Activated naive CD4-positive, alpha-beta T cell treated with anti-CD3 and anti-CD28 coated beads, Interleukin-2, amount 10 ng/mL, durations not matched to agents 7 days and 5 days (primary cell): ENCODE measurements around the gene NINJ2.

Source experiments
- CTCF ChIA-PET: fragments of 350-600 bp; sonication (Branson Sonifier 250); formaldehyde crosslinking; loops from one replicate; lab custom pipeline; 2021; ENCODE audit warnings: antibody characterized with exemption; lab: Charles Lee
- DNase-seq: peaks from one replicate; pipeline ENCODE4 v3.0.0-alpha.2; 2020
- H3K27ac Mint-ChIP-seq: one replicate; pipeline ENCODE4 v1.8.0; 2021; ENCODE audit warnings: mild to moderate bottlenecking, moderate library complexity, mixed read lengths
- H3K27me3 Mint-ChIP-seq: one replicate; pipeline ENCODE4 v1.8.0; 2021; ENCODE audit warnings: mild to moderate bottlenecking, mixed read lengths
- H3K36me3 Mint-ChIP-seq: one replicate; pipeline ENCODE4 v1.8.0; 2021; ENCODE audit warnings: mixed read lengths
- H3K4me1 Mint-ChIP-seq: one replicate; pipeline ENCODE4 v1.8.0; 2021; ENCODE audit warnings: mixed read lengths
- H3K4me3 Mint-ChIP-seq: one replicate; pipeline ENCODE4 v1.8.0; 2021; ENCODE audit warnings: mild to moderate bottlenecking, moderate library complexity, mixed read lengths
- H3K9me3 Mint-ChIP-seq: one replicate; pipeline ENCODE4 v1.8.0; 2021; ENCODE audit warnings: mixed read lengths

NINJ2 gene

DNA sequence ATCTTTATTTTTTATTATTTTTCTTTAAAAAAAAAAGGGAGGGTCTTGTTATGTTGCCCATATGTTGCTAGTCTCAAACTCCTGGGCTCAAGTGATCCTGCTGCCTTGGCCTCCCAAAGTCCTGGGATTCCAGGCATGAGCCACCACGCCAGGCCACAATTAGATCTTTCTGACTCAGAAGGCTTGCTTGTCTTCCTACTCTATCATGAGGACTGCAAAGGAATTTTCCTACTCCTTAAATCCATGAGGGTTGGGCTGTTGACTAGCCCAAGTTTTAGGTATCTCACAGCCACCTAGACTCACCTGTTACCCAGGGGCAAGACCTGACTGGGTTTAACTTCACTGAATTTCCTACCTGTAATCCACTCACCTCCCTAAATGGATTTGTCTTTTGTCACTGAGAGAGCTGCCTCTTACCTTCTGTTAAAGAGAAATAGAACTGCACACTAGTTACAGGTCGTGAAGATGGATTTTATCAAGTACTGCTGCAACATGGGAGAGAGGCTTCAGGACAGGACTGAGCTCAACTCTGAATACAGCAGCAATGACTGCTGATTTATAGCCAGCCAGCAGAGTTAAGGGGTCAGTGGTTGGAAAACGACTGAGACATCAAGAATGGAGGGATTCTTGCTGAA is 131.2 kb downstream of the NINJ2 start:
- Mint-ChIP-seq H3K36me3 (no peaks in the 10 kb centered on the region), H3K27ac (no peak overlapping the region), H3K4me3 (no peak overlapping the region), H3K9me3 (peaks cover 25% of the 10 kb centered on the region), H3K27me3 (peaks cover 44% of the 10 kb centered on the region), H3K4me1 (no peaks in the 10 kb centered on the region)
- no peak for DNase-seq
- CTCF ChIA-PET = interaction anchor here (1.2 to 1.5 kb wide), 2 partner anchors 15 to 77 kb away, joined by 3 to 7 read pairs; no protein-coding TSS in a partner anchor

DNA sequence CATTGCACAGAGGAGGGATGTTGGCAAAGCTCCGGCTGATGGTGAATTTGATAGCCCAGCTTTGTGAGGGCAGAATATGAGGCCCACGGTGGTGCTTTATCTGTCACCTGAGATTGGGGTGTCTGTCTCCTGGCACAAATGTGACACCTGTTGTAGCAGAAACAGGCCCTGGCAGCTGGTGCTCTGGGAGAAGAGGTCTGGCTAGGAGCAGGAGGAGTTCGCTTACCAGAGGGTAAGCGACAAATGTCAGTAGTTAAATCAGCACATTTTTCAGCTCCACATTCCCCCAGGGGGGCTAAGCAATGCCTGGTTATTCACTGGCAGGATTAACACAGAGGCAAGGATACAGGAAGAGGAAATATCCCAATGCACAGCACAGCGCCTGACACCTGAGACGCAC is 132.4 kb downstream of the NINJ2 start:
- no peak overlapping the region for H3K4me3 Mint-ChIP-seq
- CTCF ChIA-PET = interaction anchor here (1.0 to 1.5 kb wide), 2 partner anchors 63 to 77 kb away, joined by 4 read pairs; no protein-coding TSS in a partner anchor
- no peak overlapping the region for H3K27ac Mint-ChIP-seq
- H3K27me3 Mint-ChIP-seq = peaks cover 41% of the 10 kb centered on the region
- H3K9me3 Mint-ChIP-seq = peaks cover 25% of the 10 kb centered on the region
- H3K36me3 Mint-ChIP-seq = no peaks in the 10 kb centered on the region
- DNase-seq = no peak
- no peaks in the 10 kb centered on the region for H3K4me1 Mint-ChIP-seq

DNA sequence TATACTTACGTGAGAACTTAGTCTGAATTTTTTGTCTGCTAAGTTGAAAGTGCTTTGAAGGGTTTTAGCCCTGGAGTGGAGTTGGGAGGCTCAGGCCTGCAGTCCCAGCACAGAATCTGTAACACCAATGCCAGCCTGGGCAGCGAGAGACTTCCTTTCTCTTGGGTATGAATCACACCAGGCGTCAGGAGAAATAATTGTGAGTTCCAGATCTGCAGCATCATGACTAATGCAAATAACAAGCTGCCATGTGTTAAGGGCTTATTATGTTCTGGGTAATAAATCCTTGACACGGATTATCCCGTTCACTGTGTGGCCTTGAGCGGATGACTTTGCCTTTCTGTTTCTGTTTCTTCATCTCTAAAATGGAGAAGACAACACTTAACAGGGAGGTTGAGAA is 132.9 kb downstream of the NINJ2 start:
- peaks cover 40% of the 10 kb centered on the region for H3K27me3 Mint-ChIP-seq
- H3K4me1 Mint-ChIP-seq = no peaks in the 10 kb centered on the region
- no peak overlapping the region for H3K27ac Mint-ChIP-seq
- CTCF ChIA-PET = interaction anchor here (1.0 to 1.5 kb wide), 2 partner anchors 62 to 76 kb away, joined by 4 read pairs; no protein-coding TSS in a partner anchor
- no peak for DNase-seq
- H3K36me3 Mint-ChIP-seq = no peaks in the 10 kb centered on the region
- peaks cover 25% of the 10 kb centered on the region for H3K9me3 Mint-ChIP-seq
- no peak overlapping the region for H3K4me3 Mint-ChIP-seq

DNA sequence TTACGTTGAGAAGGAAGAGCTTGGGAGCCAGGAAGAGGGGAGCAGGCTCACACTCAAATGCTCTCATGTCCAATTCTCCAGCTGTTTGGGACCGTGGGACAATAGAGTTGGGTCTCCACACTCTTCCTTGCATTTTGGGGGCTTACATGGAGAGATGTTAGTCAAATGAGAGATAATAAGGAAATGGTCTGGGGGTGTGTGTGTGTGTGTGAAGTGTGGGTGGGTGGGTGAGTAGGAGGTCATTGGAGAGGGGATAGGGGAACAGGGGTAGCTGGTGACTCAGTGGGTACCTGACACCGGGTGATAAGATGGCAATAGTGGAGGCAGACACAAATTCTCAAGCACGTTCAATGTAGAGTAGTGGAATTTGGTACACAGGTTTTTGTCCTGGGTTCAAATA is 135.5 kb downstream of the NINJ2 start:
- Mint-ChIP-seq H3K4me1 (no peaks in the 10 kb centered on the region), H3K27ac (no peak overlapping the region), H3K9me3 (peaks cover 23% of the 10 kb centered on the region), H3K27me3 (peaks cover 26% of the 10 kb centered on the region), H3K4me3 (no peak overlapping the region), H3K36me3 (no peaks in the 10 kb centered on the region)
- CTCF ChIA-PET = interaction anchor here (1.0 to 1.2 kb wide), 3 partner anchors 9 to 565 kb away, joined by 3 to 4 read pairs (median 3); no protein-coding TSS in a partner anchor
- no peak for DNase-seq

DNA sequence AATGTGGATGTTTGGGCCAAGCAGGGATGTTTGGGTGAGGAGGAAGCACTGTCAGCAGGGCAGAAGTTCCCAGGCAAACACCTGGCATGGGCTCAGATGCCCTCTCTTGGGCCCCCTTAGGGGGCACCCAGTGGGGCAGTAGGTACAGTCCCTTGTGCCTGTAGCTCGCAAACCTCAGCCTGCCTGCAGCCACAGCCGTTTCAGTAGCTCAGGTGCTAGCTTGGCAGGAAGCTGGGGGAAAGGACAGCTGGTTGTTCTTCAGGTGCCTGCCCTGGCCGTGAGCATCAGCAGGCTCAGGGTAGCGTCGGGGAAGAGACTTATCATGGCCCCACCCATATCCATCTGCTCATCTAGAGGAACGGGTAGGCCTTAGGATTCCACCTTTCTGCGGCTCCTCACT is 136.0 kb downstream of the NINJ2 start:
- Mint-ChIP-seq H3K4me1 (no peaks in the 10 kb centered on the region), H3K27ac (no peak overlapping the region), H3K27me3 (peaks cover 21% of the 10 kb centered on the region), H3K36me3 (no peaks in the 10 kb centered on the region), H3K9me3 (peaks cover 18% of the 10 kb centered on the region), H3K4me3 (no peak overlapping the region)
- no peak for DNase-seq
- CTCF ChIA-PET = interaction anchor here (1.2 kb wide), 2 partner anchors 10 to 75 kb away, joined by 3 to 4 read pairs; no protein-coding TSS in a partner anchor

DNA sequence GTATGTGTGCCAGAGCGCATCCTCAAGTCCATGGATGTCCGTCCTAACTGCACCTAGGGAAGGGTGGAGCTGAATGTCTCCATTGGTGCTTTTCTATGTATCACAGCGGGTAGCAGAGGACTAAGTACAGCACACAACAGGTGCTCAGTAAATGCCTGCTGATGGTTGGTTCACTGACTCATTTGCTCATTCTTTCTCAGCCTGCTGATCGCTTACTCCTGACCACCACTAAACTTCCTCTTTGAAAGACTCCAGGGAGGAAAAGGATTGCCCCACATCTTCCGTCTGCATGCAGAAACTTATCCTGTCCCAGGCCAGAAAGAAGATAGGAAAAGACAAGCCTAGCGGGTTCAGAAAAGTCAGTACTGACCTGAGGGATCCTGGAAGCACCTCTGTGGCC is 137.2 kb downstream of the NINJ2 start:
- no peak overlapping the region for H3K27ac Mint-ChIP-seq
- H3K4me3 Mint-ChIP-seq = no peak overlapping the region
- DNase-seq = no peak

DNA sequence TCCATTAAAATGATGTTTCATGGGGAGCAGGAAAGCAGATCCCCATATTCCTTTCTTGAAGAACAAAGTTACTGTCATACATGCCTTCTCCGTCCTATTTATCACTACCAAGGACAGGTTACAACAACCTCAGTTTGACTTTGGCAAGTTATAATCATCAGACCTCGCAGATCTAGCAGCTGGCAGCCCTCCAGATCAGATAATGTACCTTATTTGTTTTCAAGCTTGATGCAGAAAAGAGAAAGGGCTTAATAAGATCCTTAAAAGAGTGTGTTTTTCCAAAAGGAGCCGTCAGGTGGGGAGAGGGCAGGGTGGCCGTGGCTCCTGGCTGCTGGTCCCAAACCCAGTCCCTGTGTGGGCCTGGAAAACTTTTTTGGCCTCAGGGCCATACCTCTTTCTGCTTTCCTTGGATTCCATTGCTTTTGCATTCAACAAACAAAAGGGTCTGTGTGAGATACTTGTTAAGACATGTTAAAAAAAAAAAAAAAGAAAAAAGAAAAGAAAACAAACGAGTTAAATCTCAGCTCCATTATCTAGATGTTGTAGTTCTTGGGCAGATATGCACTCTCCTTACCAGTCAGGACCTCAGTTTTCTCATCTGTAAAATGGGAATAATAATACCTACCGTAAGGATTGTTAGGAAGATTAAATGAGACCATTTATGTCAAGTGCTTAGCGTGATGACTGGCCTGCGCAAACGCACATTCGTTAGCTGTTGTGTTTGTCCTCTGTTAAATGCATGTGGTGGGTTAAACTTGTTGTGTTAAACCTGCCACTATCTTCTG is 138.9 kb downstream of the NINJ2 start:
- no peaks in the 10 kb centered on the region for H3K4me1 Mint-ChIP-seq
- no peak overlapping the region for H3K4me3 Mint-ChIP-seq
- H3K36me3 Mint-ChIP-seq = no peaks in the 10 kb centered on the region
- CTCF ChIA-PET = no interaction called here
- H3K27me3 Mint-ChIP-seq = peaks cover 28% of the 10 kb centered on the region
- peaks cover 4% of the 10 kb centered on the region for H3K9me3 Mint-ChIP-seq
- no peak overlapping the region for H3K27ac Mint-ChIP-seq
- DNase-seq = no peak

More for the DNA sequence above, 137.2 kb downstream of the NINJ2 start:
- peaks cover 14% of the 10 kb centered on the region for H3K9me3 Mint-ChIP-seq
- peaks cover 23% of the 10 kb centered on the region for H3K27me3 Mint-ChIP-seq
- CTCF ChIA-PET = no interaction called here
- no peaks in the 10 kb centered on the region for H3K4me1 Mint-ChIP-seq
- no peaks in the 10 kb centered on the region for H3K36me3 Mint-ChIP-seq

DNA sequence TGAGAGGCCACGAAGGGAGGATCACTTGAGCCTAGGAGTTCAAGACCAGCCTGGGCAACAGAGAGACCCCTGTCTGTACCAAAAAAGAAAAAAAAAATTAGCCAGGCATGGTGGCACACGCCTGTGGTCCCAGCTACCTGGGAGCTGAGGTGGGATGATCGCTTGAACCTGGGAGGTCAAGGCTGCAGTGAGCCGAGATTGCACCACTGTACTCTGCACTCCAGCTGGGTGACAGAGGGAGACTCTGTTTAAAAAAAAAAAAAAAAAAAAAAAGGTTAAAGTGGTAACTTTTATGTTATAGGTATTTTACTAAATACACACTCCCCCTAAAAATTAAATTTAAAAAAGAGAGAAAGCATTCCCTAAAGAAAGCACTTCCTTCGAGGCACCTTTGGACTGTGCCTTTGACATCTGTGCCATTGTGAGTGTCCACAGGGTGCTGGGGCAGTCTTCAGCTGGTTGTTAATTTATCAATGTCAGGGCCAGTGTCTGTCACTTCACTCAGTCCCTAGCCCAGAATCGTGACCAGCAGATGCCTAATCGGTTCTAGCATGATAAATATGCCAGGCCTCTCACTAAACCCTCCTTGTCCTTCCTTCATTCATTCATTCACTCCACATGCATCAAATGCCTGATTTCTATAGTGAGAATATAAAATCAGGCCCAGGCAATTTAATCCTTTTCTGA is 140.4 kb downstream of the NINJ2 start:
- Mint-ChIP-seq H3K27ac (no peak overlapping the region), H3K27me3 (peaks cover 30% of the 10 kb centered on the region), H3K36me3 (no peaks in the 10 kb centered on the region), H3K9me3 (no peaks in the 10 kb centered on the region), H3K4me3 (no peak overlapping the region), H3K4me1 (no peaks in the 10 kb centered on the region)
- CTCF ChIA-PET = no interaction called here
- no peak for DNase-seq

DNA sequence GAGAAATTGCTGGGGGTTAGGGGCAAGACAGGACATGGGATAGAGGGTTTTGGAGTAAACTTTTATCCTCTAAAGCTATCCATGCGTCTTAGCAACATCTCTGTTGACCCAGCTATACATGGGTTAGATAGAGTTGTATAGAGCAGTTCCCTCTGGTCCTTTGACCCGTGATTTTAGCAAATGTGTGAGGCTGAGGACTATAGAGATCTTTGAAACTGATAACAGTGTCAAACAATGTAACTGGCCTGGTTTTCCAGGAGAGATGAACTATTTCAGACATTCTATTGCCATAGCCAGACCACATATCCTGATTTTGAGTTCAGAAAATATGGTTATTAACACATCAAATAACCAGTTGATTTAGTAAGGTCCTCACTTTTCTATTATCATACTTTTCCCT is 143.1 kb downstream of the NINJ2 start:
- Mint-ChIP-seq H3K4me1 (no peaks in the 10 kb centered on the region), H3K9me3 (no peaks in the 10 kb centered on the region), H3K27ac (no peak overlapping the region), H3K4me3 (no peak overlapping the region), H3K27me3 (peaks cover 13% of the 10 kb centered on the region), H3K36me3 (no peaks in the 10 kb centered on the region)
- CTCF ChIA-PET = no interaction called here
- no peak for DNase-seq

DNA sequence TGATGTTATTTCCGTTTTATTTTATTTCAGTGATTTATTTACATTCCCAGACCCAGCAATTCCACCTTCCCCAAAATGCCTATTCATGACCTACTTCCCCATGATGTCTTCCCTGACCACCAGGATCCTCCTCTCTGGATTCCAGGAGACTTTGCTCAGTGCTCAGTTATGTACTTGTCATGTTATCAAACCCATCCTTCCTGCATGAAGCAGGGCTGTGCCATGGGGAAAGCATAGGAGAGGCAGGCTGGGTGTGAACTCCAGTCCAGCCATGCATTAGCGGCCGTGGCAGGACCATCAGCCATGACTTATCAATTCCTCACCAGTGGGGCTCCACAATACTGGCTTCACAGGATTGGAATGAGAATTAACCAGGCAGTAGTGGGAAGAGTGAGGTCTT is 145.7 kb downstream of the NINJ2 start:
- Mint-ChIP-seq H3K4me1 (no peaks in the 10 kb centered on the region), H3K9me3 (no peaks in the 10 kb centered on the region), H3K27ac (no peak overlapping the region), H3K27me3 (peaks cover 17% of the 10 kb centered on the region), H3K4me3 (no peak overlapping the region), H3K36me3 (no peaks in the 10 kb centered on the region)
- no peak for DNase-seq
- CTCF ChIA-PET = no interaction called here
